ENCODE measurements around the gene RAB4A. TPM values are rescaled to one million over a fixed set of nuclear protein-coding genes. Genes with fewer than 3 reads are reported as not detected.

Gene RAB4A
- total and polyA plus RNA-seq, 10 of the 15 experiments (the other 5 are each of a cell fraction or from before 2014, with no cell fraction given), result 4.0 to 35.8 (median 17.7) TPM

GRCh38 chr1:229227298-229227919 is 43.5 kb upstream of the RAB4A start:
- intact Hi-C loops (cut with micrococcal nuclease; ENCODE audit: unreplicated experiment), result loop anchor here (1.0 to 10.0 kb wide), 3 partner anchors 193 to 563 kb away; no protein-coding TSS in a partner anchor
- peak; percentile 62 for FAIRE-seq

More at GRCh38 chr1:229227298-229227919, 43.5 kb upstream of the RAB4A start:
- Histone ChIP-seq H3K79me2 (ENCODE audit: control insufficient read depth, insufficient read depth, low read length) (no peaks in the 10 kb centered on the region), H3K9me3 (replicated peaks; ENCODE audit: control insufficient read depth, insufficient read depth, low read length) (no peaks in the 10 kb centered on the region), H3K4me3 (no peak overlapping the region), H3K27me3 (replicated peaks in 1 of 2; ENCODE audit: control insufficient read depth in 2 of 2, insufficient read depth in 2 of 2, low read length in 1 of 2) (no peaks in the 10 kb centered on the region; a peak in 2 of 4 replicates), H3K27ac (ENCODE audit: control insufficient read depth, insufficient read depth) (no peak overlapping the region), H3K36me3 (ENCODE audit: control insufficient read depth in 2 of 2, insufficient read depth in 2 of 2, low read length in 1 of 2) (no peaks in the 10 kb centered on the region), H2AFZ (ENCODE audit: control insufficient read depth, low read depth, low read length) (no peak overlapping the region), H3K4me1 (ENCODE audit: control insufficient read depth, insufficient read depth, low read length) (peaks cover 7% of the 10 kb centered on the region; the same call in 1 of the 2 replicates), H3K9ac (ENCODE audit: control insufficient read depth, insufficient read depth, low read length) (no peak overlapping the region), H4K20me1 (ENCODE audit: control insufficient read depth, insufficient read depth) (no peaks in the 10 kb centered on the region), H3K4me2 (ENCODE audit: control insufficient read depth, insufficient read depth) (no peak overlapping the region)
- CTCF ChIA-PET, result interaction anchor here (0.5 to 5.1 kb wide), 31 partner anchors 9 to 755 kb away, joined by 3 to 65 read pairs (median 4); partner anchors contain the start of gene RHOU
- TF ChIP-seq CTCF (IDR thresholded peaks at IDR 0.05 in 2 of 3, conservative IDR thresholded peaks at IDR 0.05 in 1 of 3; ENCODE audit: control insufficient read depth in 2 of 3, extremely low read depth in 1 of 3, insufficient read depth in 1 of 3, low read depth in 3 of 3, low read length in 3 of 3) (peak; percentile 73 to 84 (median 78)), YY1 (IDR thresholded peaks at IDR 0.05; ENCODE audit: low read depth, low read length) (0 out of 2 replicates have a peak, but pooled peaks have one; percentile 43), SKIL (IDR thresholded peaks at IDR 0.05; ENCODE audit: low read depth, poor library complexity, severe bottlenecking) (no peak), SMC3 (IDR thresholded peaks at IDR 0.05; ENCODE audit: borderline replicate concordance, low read length) (peak; percentile 93), CBX3 (IDR thresholded peaks at IDR 0.05; ENCODE audit: borderline replicate concordance, low read depth) (no peak), RAD21 (IDR thresholded peaks at IDR 0.05; ENCODE audit: insufficient read depth, low read depth, low read length) (peak; percentile 79)
- SMC1A ChIA-PET (ENCODE audit: uncharacterized antibody, unreplicated experiment), result interaction anchor here (0.8 to 4.8 kb wide), 13 partner anchors 9 to 727 kb away, joined by 3 to 33 read pairs (median 4); no protein-coding TSS in a partner anchor
- RAD21 ChIA-PET (ENCODE audit: unreplicated experiment), result interaction anchor here (0.6 to 4.6 kb wide), 8 partner anchors 9 to 563 kb away, joined by 3 to 17 read pairs (median 4); partner anchors contain the start of gene ABCB10
- 10% methylated on average over 15 of the region's 15 CpGs for WGBS (ENCODE audit: insufficient coverage, insufficient replicate concordance, low lambda C conversion rate, missing lambda C conversion rate)
- POLR2A ChIA-PET, result no interaction called here
- ATAC-seq (peak; percentile 69), DNase-seq (ENCODE audit: low read depth, low spot score) (no peak)
- in situ Hi-C loops (cut with MboI), result no loop called here
- BruUV-seq (replicated peaks), result no TSS peak
